B cell (primary cell): Measurements from ENCODE around the gene KATNAL1. TPM values are rescaled to one million over a fixed set of nuclear protein-coding genes. Genes with fewer than 3 reads are reported as not detected.

Experiments used
- ATAC-seq: fragments of 200-7000 bp; cut with Tn5 transposase; one replicate; pipeline ENCODE4 v1.10.0; 2021; ENCODE audit warnings: low read depth, mild to moderate bottlenecking, moderate number of reproducible peaks, moderate library complexity
- CTCF ChIA-PET: fragments of 350-600 bp; sonication (Branson Sonifier 250); formaldehyde crosslinking; loops from one replicate; lab custom pipeline; 2021; ENCODE audit warnings: antibody characterized with exemption, inconsistent platforms; lab: Charles Lee
- POLR2A ChIA-PET: fragments of 350-600 bp; sonication (Branson Sonifier 250); formaldehyde crosslinking; loops from one replicate; lab custom pipeline; 2021; ENCODE audit warnings: antibody characterized with exemption; lab: Charles Lee
- DNase-seq: peaks from one replicate; pipeline ENCODE4 v3.0.0; 2013
- H2AFZ ChIP-seq: 2 replicates; pipeline ENCODE4 v1.6.1; 2012; ENCODE audit warnings: mild to moderate bottlenecking, low read depth, low read length; ENCODE audit not compliant: insufficient read depth, poor library complexity, severe bottlenecking
- H3K27ac ChIP-seq, 2 donors: 1 replicate in 1 of 2; 2 replicates in 1 of 2; pipeline ENCODE4 v1.5.1; 2012 to 2013; ENCODE audit warnings: low read length in 2 of 2, mild to moderate bottlenecking in 2 of 2, moderate library complexity in 1 of 2
- H3K27me3 ChIP-seq, 4 experiments: fragments of 200-600 bp in 1 of 4; sonication (generic) in 1 of 4; replicated peaks in 1 of 4; 1 replicate in 2 of 4; 2 replicates in 2 of 4; pipeline versions ENCODE4 v1.6.1 to v1.7.0; 2013 to 2016; ENCODE audit warnings: low read length in 3 of 4, mild to moderate bottlenecking in 2 of 4, mixed read lengths in 1 of 4, moderate library complexity in 1 of 4; ENCODE audit not compliant: insufficient read depth in 4 of 4, control insufficient read depth in 3 of 4; ENCODE audit errors: control extremely low read depth in 1 of 4
- H3K36me3 ChIP-seq, 2 experiments: replicated peaks in 1 of 2; 1 replicate in 1 of 2; 2 replicates in 1 of 2; pipeline versions ENCODE4 v1.6.1 to v1.7.1; 2013; ENCODE audit warnings: low read length in 1 of 2; ENCODE audit not compliant: insufficient read depth in 2 of 2, control insufficient read depth in 1 of 2; ENCODE audit errors: control extremely low read depth in 1 of 2, extremely low read depth in 1 of 2
- H3K4me1 ChIP-seq, 2 donors: fragments of 200-600 bp in 1 of 2; sonication (generic) in 1 of 2; 1 replicate in 1 of 2; 2 replicates in 1 of 2; pipeline versions ENCODE4 v1.5.1 to v1.6.1; 2013 to 2017; ENCODE audit warnings: low read length in 2 of 2; ENCODE audit not compliant: control insufficient read depth in 2 of 2, insufficient read depth in 2 of 2
- H3K4me2 ChIP-seq: replicated peaks from 2 replicates; pipeline ENCODE3; 2012; ENCODE audit warnings: mild to moderate bottlenecking, low read depth, low read length; ENCODE audit not compliant: poor library complexity, severe bottlenecking
- H3K4me3 ChIP-seq, 5 experiments: fragments of 200-600 bp in 1 of 5; sonication (generic) in 1 of 5; 1 replicate in 3 of 5; 2 replicates in 2 of 5; pipeline versions ENCODE4 v1.5.1 to v1.7.0; 2011 to 2016; ENCODE audit warnings: low read length in 4 of 5, mild to moderate bottlenecking in 4 of 5, low read depth in 2 of 5, control low read depth in 1 of 5, moderate library complexity in 1 of 5; ENCODE audit not compliant: insufficient read depth in 1 of 5; ENCODE audit errors: control extremely low read depth in 1 of 5, extremely low read depth in 1 of 5
- H3K79me2 ChIP-seq: fragments of 200-600 bp; sonication (generic); one replicate; pipeline ENCODE4 v1.6.0; 2016; ENCODE audit warnings: low read length; ENCODE audit not compliant: control insufficient read depth, insufficient read depth
- H3K9ac ChIP-seq: fragments of 200-600 bp; sonication (generic); 2 replicates; pipeline ENCODE4 v1.6.1; 2017; ENCODE audit warnings: mild to moderate bottlenecking, low read length, moderate library complexity
- H3K9me3 ChIP-seq, 3 donors: one replicate each; pipeline versions ENCODE4 v1.6.1 to v1.7.1; 2013; ENCODE audit warnings: low read length in 2 of 3; ENCODE audit not compliant: control insufficient read depth in 2 of 3, insufficient read depth in 1 of 3; ENCODE audit errors: control extremely low read depth in 1 of 3
- H4K20me1 ChIP-seq: 2 replicates; pipeline ENCODE4 v1.6.0; 2012; ENCODE audit warnings: mild to moderate bottlenecking, low read length; ENCODE audit not compliant: insufficient read depth, control insufficient read depth, poor library complexity, severe bottlenecking
- H3K27ac Mint-ChIP-seq: one replicate; pipeline ENCODE4 v1.8.0; 2021; ENCODE audit warnings: mixed read lengths
- H3K27me3 Mint-ChIP-seq: one replicate; pipeline ENCODE4 v1.8.0; 2021; ENCODE audit warnings: mixed read lengths
- H3K4me1 Mint-ChIP-seq: one replicate; pipeline ENCODE4 v1.8.0; 2021; ENCODE audit warnings: mixed read lengths
- H3K4me3 Mint-ChIP-seq: one replicate; pipeline ENCODE4 v1.8.0; 2021; ENCODE audit warnings: mixed read lengths
- H3K9me3 Mint-ChIP-seq: one replicate; pipeline ENCODE4 v1.8.0; 2022; ENCODE audit warnings: mixed read lengths; ENCODE audit not compliant: insufficient read depth
- CTCF ChIP-seq: fragments of 200-600 bp; IDR thresholded peaks from one replicate; pipeline ENCODE4 v1.8.0; 2022; ENCODE audit warnings: antibody characterized with exemption, mild to moderate bottlenecking
- EZH2 ChIP-seq: IDR thresholded peaks from 2 replicates; pipeline ENCODE4 v1.6.1; 2012; ENCODE audit warnings: borderline replicate concordance, low read depth, mild to moderate bottlenecking, moderate library complexity, low read length; ENCODE audit not compliant: insufficient read depth, poor library complexity, severe bottlenecking
- WGBS: methylation state at CpG from one replicate; pipeline ENCODE4 v1.1.5; 2013; ENCODE audit warnings: missing lambda C conversion rate; ENCODE audit not compliant: insufficient coverage; 5-methylcytosine and 5-hydroxymethylcytosine counted together
- intact Hi-C: fragments of 100-400 bp; cut with micrococcal nuclease; formaldehyde crosslinking; loops from one replicate; pipeline ENCODE4 v1.10.0; 2022
- polyA plus RNA-seq: library from polyadenylated mRNA; depleted of rRNA; stranded (reverse); fragments of >200 nt; gene quantifications from 2 replicates; pipeline ENCODE4 v1.2.3, GENCODE V29; 2012
- total RNA-seq, 2 donors: library from RNA; stranded (reverse); fragments of 120-200 nt in 1 of 2; gene quantifications; 1 replicate in 1 of 2; 2 replicates in 1 of 2; pipeline versions ENCODE4 v1.2.3 to v1.2.4, GENCODE V29; 2013 to 2022

Gene KATNAL1
- total and polyA plus RNA-seq, 2 donors (not counting 1 experiment from before 2014, with no cell fraction given): 2.7 to 21.9 TPM

DNA sequence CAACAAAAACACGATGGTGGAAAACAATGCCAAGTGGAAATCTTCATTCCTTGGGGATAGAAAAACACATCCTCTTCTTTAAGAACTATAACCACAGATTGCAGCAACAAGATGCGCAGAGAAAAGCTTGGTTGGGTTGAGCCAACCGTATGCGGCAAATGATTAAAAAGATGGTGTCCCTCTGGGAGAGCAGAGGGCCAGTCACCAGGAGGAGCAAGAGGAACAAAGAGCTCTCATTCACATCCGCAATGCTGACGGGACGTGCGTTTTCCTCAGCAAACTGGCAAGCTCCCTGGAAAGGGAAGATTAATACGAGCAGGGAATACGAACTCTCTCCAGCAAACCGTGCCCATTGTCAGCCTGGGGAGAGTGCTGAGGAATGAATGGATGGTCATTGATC is 141.6 kb downstream of the KATNAL1 start:
- POLR2A ChIA-PET: no interaction called here
- no peak overlapping the region for H3K27ac Mint-ChIP-seq
- no peak for ATAC-seq

DNA sequence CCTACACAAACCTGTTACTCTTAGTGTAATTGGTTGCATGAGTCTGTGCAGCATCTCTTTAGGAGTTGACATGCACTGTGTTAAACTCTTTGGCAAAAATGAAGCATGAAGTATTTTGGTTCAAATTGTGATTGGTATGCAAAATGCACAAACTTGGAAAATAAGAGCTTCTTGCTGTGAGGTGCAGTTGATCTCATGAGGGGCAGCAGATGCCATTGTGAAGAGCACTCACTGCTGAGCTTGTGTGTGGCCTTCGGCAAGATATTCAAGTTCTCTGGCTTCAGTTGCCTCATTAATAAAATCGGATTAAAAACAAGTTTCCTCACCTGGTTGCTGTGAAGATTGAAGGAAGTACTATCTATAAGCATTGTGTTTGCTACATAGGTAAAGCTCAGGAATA is 142.3 kb downstream of the KATNAL1 start:
- Histone ChIP-seq H4K20me1 (no peaks in the 10 kb centered on the region), H3K9me3 (peaks cover 0 to 5% (median 1%) of the 10 kb centered on the region in 3 donors), H3K27me3 (no peaks in the 10 kb centered on the region), H3K36me3 (no peaks in the 10 kb centered on the region), H3K9ac (no peak overlapping the region), H2AFZ (no peak overlapping the region), H3K79me2 (no peaks in the 10 kb centered on the region), H3K4me2 (no peak overlapping the region), H3K4me1 (no peaks in the 10 kb centered on the region), H3K27ac (no peak overlapping the region), H3K4me3 (no peak overlapping the region)
- WGBS: no CpG with 5 or more reads among the region's 2 CpGs
- ChIA-PET CTCF (no interaction called here), POLR2A (no interaction called here)
- H3K9me3 Mint-ChIP-seq: no peaks in the 10 kb centered on the region
- ATAC-seq (no peak), DNase-seq (no peak)
- intact Hi-C loops: no loop called here
- no peaks in the 10 kb centered on the region for H3K27me3 Mint-ChIP-seq
- peaks cover 5% of the 10 kb centered on the region for H3K4me1 Mint-ChIP-seq
- TF ChIP-seq EZH2 (no peak), CTCF (no peak)
- no peak overlapping the region for H3K27ac Mint-ChIP-seq
- H3K4me3 Mint-ChIP-seq: no peak overlapping the region

More for the DNA sequence above, 141.6 kb downstream of the KATNAL1 start:
- TF ChIP-seq CTCF: no peak
- no peak for TF ChIP-seq EZH2
- Mint-ChIP-seq H3K27me3 (no peaks in the 10 kb centered on the region), H3K4me1 (peaks cover 5% of the 10 kb centered on the region), H3K9me3 (no peaks in the 10 kb centered on the region), H3K4me3 (no peak overlapping the region)
- intact Hi-C loops: no loop called here
- Histone ChIP-seq H2AFZ (no peak overlapping the region), H3K9me3 (peaks cover 0 to 5% (median 1%) of the 10 kb centered on the region in 3 donors), H3K27ac (no peak overlapping the region), H3K79me2 (no peaks in the 10 kb centered on the region), H3K4me2 (no peak overlapping the region), H3K4me3 (no peak overlapping the region), H3K36me3 (no peaks in the 10 kb centered on the region), H3K27me3 (no peaks in the 10 kb centered on the region), H3K4me1 (no peaks in the 10 kb centered on the region), H4K20me1 (no peaks in the 10 kb centered on the region), H3K9ac (no peak overlapping the region)
- CTCF ChIA-PET: no interaction called here
- DNase-seq: no peak
- 98% methylated on average over 6 of the region's 11 CpGs for WGBS
